GM12878 (cell line): ENCODE results near the gene KASH5. TPM values are rescaled to one million over a fixed set of nuclear protein-coding genes. Genes with fewer than 3 reads are reported as not detected.
A peak's percentile ranks its signal among the peaks of the same experiment; 100 is the strongest.

Source experiments
- ATF7 ChIP-seq: fragments of 450-650 bp; IDR thresholded peaks from 2 replicates; pipeline ENCODE4 v1.6.1; 2016; ENCODE audit warnings: low read depth, mild to moderate bottlenecking
- CBX3 ChIP-seq: fragments of 200-600 bp; sonication (generic); IDR thresholded peaks from 2 replicates; pipeline ENCODE4 v1.6.1; 2016; ENCODE audit warnings: low read depth, borderline replicate concordance
- EGR1 ChIP-seq, 2 experiments: IDR thresholded peaks; 1 replicate in 1 of 2; 2 replicates in 1 of 2; pipeline ENCODE4 v1.6.1; 2011 to 2012; ENCODE audit warnings: low read depth in 2 of 2, low read length in 2 of 2, borderline replicate concordance in 1 of 2, mild to moderate bottlenecking in 1 of 2, moderate library complexity in 1 of 2
- STAT1 ChIP-seq: fragments of 450-650 bp; conservative IDR thresholded peaks from 2 replicates; pipeline ENCODE4 v1.6.1; 2014; ENCODE audit warnings: antibody characterized with exemption, mild to moderate bottlenecking
- ZNF24 ChIP-seq: fragments of 450-650 bp; IDR thresholded peaks from 2 replicates; pipeline ENCODE4 v1.6.1; 2017; ENCODE audit warnings: antibody characterized with exemption, mild to moderate bottlenecking
- ZZZ3 ChIP-seq: IDR thresholded peaks from 2 replicates; pipeline ENCODE4 v1.6.1; 2011; ENCODE audit warnings: low read depth; ENCODE audit not compliant: control insufficient read depth, insufficient read length
- polyA plus RNA-seq, 11 experiments: library from polyadenylated mRNA; depleted of rRNA in 4 of 11; unstranded in 6 of 11; stranded (reverse) in 5 of 11; fragments of >200 nt; fragmentation: Nextera tagmentation in 4 of 11; fragmentation: Illumina TruSeq in 1 of 11; extraction: Ambion mirVana in 4 of 11; extraction: Trizol in 1 of 11; gene quantifications; 1 replicate in 1 of 11; 2 replicates in 10 of 11; pipeline versions ENCODE4 v1.2.1 to v1.2.3, GENCODE V29; 2011 to 2016; ENCODE audit warnings: inconsistent platforms in 2 of 11, missing spikeins in 2 of 11, low read depth in 1 of 11
- total RNA-seq, 4 experiments: library from RNA; depleted of rRNA in 3 of 4; stranded (reverse); fragments of >200 nt in 3 of 4; fragmentation: Illumina TruSeq in 1 of 4; extraction: Trizol in 1 of 4; gene quantifications; 2 replicates each; pipeline versions ENCODE4 v1.2.1 to v1.2.3, GENCODE V29; 2013 to 2021
- TF ChIP-seq, protein P1 (sequence below): fragments of 150-350 bp; IDR thresholded peaks from 2 replicates; pipeline ENCODE4 v1.6.1; 2014; ENCODE audit warnings: mild to moderate bottlenecking, low read depth, low read length
- TF ChIP-seq, protein P2 (sequence below): fragments of 450-650 bp; IDR thresholded peaks from 2 replicates; pipeline ENCODE4 v1.6.1; 2017; ENCODE audit warnings: borderline replicate concordance
- TF ChIP-seq, protein P3 (sequence below): IDR thresholded peaks from 2 replicates; pipeline ENCODE4 v1.6.1; 2011; ENCODE audit warnings: low read depth, mild to moderate bottlenecking, low read length, moderate library complexity, borderline replicate concordance; ENCODE audit errors: extremely low read depth
- TF ChIP-seq, protein P4 (sequence below): fragments of 150-350 bp; IDR thresholded peaks from 2 replicates; pipeline ENCODE4 v1.6.1; 2016; ENCODE audit warnings: low read depth, low read length
- TF ChIP-seq, protein P5 (sequence below): fragments of 450-650 bp; IDR thresholded peaks from 2 replicates; pipeline ENCODE4 v1.6.1; 2017; ENCODE audit warnings: mild to moderate bottlenecking
- TF ChIP-seq, protein P6 (sequence below): fragments of 450-650 bp; IDR thresholded peaks from 2 replicates; pipeline ENCODE4 v1.6.1; 2017; ENCODE audit warnings: low read depth, mild to moderate bottlenecking, moderate library complexity
- TF ChIP-seq, protein P7 (sequence below): fragments of 450-650 bp; formaldehyde crosslinking; IDR thresholded peaks from 2 replicates; pipeline ENCODE4 v1.4.0; 2020; ENCODE audit warnings: mild to moderate bottlenecking, moderate library complexity

The KASH5 gene
- total and polyA plus RNA-seq, 10 of the 15 experiments (the other 5 are each of a cell fraction or from before 2014, with no cell fraction given), result 0.03 to 0.06 (median 0.05) TPM; not detected in 7

DNA sequence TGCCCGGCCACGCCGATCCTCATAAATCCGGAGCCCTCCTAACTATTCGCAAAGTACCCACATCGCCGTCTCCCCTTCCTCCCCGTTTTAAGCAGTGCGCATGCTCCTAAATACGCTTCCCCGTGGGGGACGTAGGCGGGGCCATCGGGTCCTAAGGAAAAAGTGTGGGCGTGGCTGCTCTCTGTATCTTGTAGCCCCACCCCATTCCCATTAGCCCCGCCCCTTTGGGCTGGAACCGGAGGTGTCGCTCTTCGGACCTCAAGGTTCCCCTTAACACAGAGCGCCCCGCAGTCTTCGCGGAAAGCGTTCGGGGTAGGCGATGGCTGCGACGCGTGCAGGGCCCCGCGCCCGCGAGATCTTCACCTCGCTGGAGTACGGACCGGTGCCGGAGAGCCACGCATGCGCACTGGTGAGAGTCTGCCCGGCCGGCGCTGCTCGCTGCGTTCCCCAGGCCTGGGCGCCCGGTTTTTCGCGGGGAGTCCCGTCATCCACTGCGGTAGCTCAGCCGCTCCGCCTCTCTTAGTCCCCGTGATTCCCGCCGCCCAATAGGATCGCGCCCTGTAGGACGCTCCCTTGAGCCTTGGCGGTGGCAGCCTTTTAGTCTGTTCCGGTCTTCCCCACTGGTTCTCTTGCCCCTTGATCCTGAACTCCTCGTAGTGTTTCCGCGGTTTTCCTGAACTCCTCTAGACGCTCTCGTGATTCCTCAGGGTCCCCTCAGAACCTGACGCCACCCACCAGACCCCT lies 65.1 kb downstream of the KASH5 start, which contains the start of gene ALDH16A1 (continued):
- TF ChIP-seq, protein P1, sequence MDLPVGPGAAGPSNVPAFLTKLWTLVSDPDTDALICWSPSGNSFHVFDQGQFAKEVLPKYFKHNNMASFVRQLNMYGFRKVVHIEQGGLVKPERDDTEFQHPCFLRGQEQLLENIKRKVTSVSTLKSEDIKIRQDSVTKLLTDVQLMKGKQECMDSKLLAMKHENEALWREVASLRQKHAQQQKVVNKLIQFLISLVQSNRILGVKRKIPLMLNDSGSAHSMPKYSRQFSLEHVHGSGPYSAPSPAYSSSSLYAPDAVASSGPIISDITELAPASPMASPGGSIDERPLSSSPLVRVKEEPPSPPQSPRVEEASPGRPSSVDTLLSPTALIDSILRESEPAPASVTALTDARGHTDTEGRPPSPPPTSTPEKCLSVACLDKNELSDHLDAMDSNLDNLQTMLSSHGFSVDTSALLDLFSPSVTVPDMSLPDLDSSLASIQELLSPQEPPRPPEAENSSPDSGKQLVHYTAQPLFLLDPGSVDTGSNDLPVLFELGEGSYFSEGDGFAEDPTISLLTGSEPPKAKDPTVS, result no peak
- TF ChIP-seq EGR1 (IDR thresholded peaks at IDR 0.05; ENCODE audit: borderline replicate concordance in 1 of 2, low read depth in 2 of 2, low read length in 2 of 2), result peak in 1 of 2 experiments; percentile 57; a peak in 2 of 3 replicates
- TF ChIP-seq, protein P2, sequence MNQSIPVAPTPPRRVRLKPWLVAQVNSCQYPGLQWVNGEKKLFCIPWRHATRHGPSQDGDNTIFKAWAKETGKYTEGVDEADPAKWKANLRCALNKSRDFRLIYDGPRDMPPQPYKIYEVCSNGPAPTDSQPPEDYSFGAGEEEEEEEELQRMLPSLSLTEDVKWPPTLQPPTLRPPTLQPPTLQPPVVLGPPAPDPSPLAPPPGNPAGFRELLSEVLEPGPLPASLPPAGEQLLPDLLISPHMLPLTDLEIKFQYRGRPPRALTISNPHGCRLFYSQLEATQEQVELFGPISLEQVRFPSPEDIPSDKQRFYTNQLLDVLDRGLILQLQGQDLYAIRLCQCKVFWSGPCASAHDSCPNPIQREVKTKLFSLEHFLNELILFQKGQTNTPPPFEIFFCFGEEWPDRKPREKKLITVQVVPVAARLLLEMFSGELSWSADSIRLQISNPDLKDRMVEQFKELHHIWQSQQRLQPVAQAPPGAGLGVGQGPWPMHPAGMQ, result no peak
- TF ChIP-seq, protein P3, sequence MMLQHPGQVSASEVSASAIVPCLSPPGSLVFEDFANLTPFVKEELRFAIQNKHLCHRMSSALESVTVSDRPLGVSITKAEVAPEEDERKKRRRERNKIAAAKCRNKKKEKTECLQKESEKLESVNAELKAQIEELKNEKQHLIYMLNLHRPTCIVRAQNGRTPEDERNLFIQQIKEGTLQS, result peak; percentile 47; the same call in 1 of the 2 replicates
- no peak for TF ChIP-seq ZZZ3
- TF ChIP-seq ZNF24, result no peak
- TF ChIP-seq, protein P4, sequence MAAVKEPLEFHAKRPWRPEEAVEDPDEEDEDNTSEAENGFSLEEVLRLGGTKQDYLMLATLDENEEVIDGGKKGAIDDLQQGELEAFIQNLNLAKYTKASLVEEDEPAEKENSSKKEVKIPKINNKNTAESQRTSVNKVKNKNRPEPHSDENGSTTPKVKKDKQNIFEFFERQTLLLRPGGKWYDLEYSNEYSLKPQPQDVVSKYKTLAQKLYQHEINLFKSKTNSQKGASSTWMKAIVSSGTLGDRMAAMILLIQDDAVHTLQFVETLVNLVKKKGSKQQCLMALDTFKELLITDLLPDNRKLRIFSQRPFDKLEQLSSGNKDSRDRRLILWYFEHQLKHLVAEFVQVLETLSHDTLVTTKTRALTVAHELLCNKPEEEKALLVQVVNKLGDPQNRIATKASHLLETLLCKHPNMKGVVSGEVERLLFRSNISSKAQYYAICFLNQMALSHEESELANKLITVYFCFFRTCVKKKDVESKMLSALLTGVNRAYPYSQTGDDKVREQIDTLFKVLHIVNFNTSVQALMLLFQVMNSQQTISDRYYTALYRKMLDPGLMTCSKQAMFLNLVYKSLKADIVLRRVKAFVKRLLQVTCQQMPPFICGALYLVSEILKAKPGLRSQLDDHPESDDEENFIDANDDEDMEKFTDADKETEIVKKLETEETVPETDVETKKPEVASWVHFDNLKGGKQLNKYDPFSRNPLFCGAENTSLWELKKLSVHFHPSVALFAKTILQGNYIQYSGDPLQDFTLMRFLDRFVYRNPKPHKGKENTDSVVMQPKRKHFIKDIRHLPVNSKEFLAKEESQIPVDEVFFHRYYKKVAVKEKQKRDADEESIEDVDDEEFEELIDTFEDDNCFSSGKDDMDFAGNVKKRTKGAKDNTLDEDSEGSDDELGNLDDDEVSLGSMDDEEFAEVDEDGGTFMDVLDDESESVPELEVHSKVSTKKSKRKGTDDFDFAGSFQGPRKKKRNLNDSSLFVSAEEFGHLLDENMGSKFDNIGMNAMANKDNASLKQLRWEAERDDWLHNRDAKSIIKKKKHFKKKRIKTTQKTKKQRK, result no peak
- no peak for TF ChIP-seq CBX3
- TF ChIP-seq, protein P5, sequence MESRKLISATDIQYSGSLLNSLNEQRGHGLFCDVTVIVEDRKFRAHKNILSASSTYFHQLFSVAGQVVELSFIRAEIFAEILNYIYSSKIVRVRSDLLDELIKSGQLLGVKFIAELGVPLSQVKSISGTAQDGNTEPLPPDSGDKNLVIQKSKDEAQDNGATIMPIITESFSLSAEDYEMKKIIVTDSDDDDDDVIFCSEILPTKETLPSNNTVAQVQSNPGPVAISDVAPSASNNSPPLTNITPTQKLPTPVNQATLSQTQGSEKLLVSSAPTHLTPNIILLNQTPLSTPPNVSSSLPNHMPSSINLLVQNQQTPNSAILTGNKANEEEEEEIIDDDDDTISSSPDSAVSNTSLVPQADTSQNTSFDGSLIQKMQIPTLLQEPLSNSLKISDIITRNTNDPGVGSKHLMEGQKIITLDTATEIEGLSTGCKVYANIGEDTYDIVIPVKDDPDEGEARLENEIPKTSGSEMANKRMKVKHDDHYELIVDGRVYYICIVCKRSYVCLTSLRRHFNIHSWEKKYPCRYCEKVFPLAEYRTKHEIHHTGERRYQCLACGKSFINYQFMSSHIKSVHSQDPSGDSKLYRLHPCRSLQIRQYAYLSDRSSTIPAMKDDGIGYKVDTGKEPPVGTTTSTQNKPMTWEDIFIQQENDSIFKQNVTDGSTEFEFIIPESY, result no peak
- no peak for TF ChIP-seq STAT1
- TF ChIP-seq, protein P6, sequence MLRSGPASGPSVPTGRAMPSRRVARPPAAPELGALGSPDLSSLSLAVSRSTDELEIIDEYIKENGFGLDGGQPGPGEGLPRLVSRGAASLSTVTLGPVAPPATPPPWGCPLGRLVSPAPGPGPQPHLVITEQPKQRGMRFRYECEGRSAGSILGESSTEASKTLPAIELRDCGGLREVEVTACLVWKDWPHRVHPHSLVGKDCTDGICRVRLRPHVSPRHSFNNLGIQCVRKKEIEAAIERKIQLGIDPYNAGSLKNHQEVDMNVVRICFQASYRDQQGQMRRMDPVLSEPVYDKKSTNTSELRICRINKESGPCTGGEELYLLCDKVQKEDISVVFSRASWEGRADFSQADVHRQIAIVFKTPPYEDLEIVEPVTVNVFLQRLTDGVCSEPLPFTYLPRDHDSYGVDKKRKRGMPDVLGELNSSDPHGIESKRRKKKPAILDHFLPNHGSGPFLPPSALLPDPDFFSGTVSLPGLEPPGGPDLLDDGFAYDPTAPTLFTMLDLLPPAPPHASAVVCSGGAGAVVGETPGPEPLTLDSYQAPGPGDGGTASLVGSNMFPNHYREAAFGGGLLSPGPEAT, result peak; percentile 82
- TF ChIP-seq, protein P7, sequence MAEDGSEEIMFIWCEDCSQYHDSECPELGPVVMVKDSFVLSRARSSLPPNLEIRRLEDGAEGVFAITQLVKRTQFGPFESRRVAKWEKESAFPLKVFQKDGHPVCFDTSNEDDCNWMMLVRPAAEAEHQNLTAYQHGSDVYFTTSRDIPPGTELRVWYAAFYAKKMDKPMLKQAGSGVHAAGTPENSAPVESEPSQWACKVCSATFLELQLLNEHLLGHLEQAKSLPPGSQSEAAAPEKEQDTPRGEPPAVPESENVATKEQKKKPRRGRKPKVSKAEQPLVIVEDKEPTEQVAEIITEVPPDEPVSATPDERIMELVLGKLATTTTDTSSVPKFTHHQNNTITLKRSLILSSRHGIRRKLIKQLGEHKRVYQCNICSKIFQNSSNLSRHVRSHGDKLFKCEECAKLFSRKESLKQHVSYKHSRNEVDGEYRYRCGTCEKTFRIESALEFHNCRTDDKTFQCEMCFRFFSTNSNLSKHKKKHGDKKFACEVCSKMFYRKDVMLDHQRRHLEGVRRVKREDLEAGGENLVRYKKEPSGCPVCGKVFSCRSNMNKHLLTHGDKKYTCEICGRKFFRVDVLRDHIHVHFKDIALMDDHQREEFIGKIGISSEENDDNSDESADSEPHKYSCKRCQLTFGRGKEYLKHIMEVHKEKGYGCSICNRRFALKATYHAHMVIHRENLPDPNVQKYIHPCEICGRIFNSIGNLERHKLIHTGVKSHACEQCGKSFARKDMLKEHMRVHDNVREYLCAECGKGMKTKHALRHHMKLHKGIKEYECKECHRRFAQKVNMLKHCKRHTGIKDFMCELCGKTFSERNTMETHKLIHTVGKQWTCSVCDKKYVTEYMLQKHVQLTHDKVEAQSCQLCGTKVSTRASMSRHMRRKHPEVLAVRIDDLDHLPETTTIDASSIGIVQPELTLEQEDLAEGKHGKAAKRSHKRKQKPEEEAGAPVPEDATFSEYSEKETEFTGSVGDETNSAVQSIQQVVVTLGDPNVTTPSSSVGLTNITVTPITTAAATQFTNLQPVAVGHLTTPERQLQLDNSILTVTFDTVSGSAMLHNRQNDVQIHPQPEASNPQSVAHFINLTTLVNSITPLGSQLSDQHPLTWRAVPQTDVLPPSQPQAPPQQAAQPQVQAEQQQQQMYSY (CRISPR knock-in tag), result no peak
- no peak for TF ChIP-seq ATF7
